Measurements from ENCODE around the gene UQCC2. TPM values are rescaled to one million over a fixed set of nuclear protein-coding genes. Genes with fewer than 3 reads are reported as not detected.

The UQCC2 gene
- total RNA-seq, 2 donors from 2014 or later, result 45.0 to 81.7 TPM

GRCh38 chr6:33746036-33746600 is 34.6 kb upstream of the UQCC2 start:
- Histone ChIP-seq H3K27me3 (no peaks in the 10 kb centered on the region), H3K36me3 (no peaks in the 10 kb centered on the region), H3K9ac (ENCODE audit: low read depth in 2 of 2, low read length in 2 of 2) (peak overlapping the region; percentile 43 to 65), H3K9me3 (no peaks in the 10 kb centered on the region), H3K4me1 (peaks cover 17% of the 10 kb centered on the region), H3K4me3 (no peak overlapping the region), H3K27ac (peak overlapping the region; percentile 22)
- intact Hi-C loops (cut with DNase I), result no loop called here
- DNase-seq, result no peak
- TF ChIP-seq CTCF (IDR thresholded peaks at IDR 0.05), result no peak

- intact Hi-C loops (cut with DNase I), result no loop called here
- peaks cover 17% of the 10 kb centered on the region for H3K4me1 ChIP-seq
- peak overlapping the region in 1 of 2 donors; percentile 43 for H3K9ac ChIP-seq (ENCODE audit: low read depth in 2 of 2, low read length in 2 of 2)
- H3K9me3 ChIP-seq, result no peaks in the 10 kb centered on the region
- no peak for DNase-seq
- H3K4me3 ChIP-seq, result no peak overlapping the region
- peak overlapping the region; percentile 44 for H3K27ac ChIP-seq
- no peaks in the 10 kb centered on the region for H3K27me3 ChIP-seq
- H3K36me3 ChIP-seq, result no peaks in the 10 kb centered on the region
- no peak for TF ChIP-seq CTCF (IDR thresholded peaks at IDR 0.05)
Observed at GRCh38 chr6:33745548-33745947, 34.0 kb upstream of the UQCC2 start.

- Histone ChIP-seq H3K4me1 (peaks cover 17% of the 10 kb centered on the region), H3K27ac (peak overlapping the region; percentile 44), H3K27me3 (no peaks in the 10 kb centered on the region), H3K36me3 (no peaks in the 10 kb centered on the region), H3K4me3 (no peak overlapping the region), H3K9me3 (no peaks in the 10 kb centered on the region), H3K9ac (ENCODE audit: low read depth in 2 of 2, low read length in 2 of 2) (peak overlapping the region; percentile 35 to 64)
- intact Hi-C loops (cut with DNase I), result no loop called here
- peak; percentile 78 for DNase-seq
- no peak for TF ChIP-seq CTCF (IDR thresholded peaks at IDR 0.05)
Observed at GRCh38 chr6:33744895-33745546, 33.5 kb upstream of the UQCC2 start.

GRCh38 chr6:33744001-33744848 is 32.7 kb upstream of the UQCC2 start:
- no peak overlapping the region for H3K4me3 ChIP-seq
- H3K4me1 ChIP-seq, result peaks cover 17% of the 10 kb centered on the region
- peak; percentile 85 for TF ChIP-seq CTCF (IDR thresholded peaks at IDR 0.05)
- no peaks in the 10 kb centered on the region for H3K9me3 ChIP-seq
- DNase-seq, result peak; percentile 85
- H3K36me3 ChIP-seq, result no peaks in the 10 kb centered on the region
- no peaks in the 10 kb centered on the region for H3K27me3 ChIP-seq
- intact Hi-C loops (cut with DNase I), result no loop called here
- peak overlapping the region; percentile 44 for H3K27ac ChIP-seq
- peak overlapping the region in 1 of 2 donors; percentile 35 for H3K9ac ChIP-seq (ENCODE audit: low read depth in 2 of 2, low read length in 2 of 2)

- Histone ChIP-seq H3K4me3 (no peak overlapping the region), H3K27ac (no peak overlapping the region), H3K9me3 (no peaks in the 10 kb centered on the region), H3K36me3 (no peaks in the 10 kb centered on the region), H3K27me3 (no peaks in the 10 kb centered on the region), H3K4me1 (peaks cover 21% of the 10 kb centered on the region), H3K9ac (ENCODE audit: low read depth in 2 of 2, low read length in 2 of 2) (no peak overlapping the region)
- no peak for DNase-seq
- TF ChIP-seq CTCF (IDR thresholded peaks at IDR 0.05), result no peak
- intact Hi-C loops (cut with DNase I), result loop anchor here (2.0 kb wide), 1 partner anchor 30 kb away; no protein-coding TSS in a partner anchor
Observed at GRCh38 chr6:33742837-33743236, 31.3 kb upstream of the UQCC2 start.

All from colonic mucosa (tissue), 4 donors.